Stimulated activated CD8-positive, alpha-beta memory T cell treated with anti-CD3 and anti-CD28 coated beads, Interleukin-12 subunit alpha, Interleukin-12 subunit beta, amount 100 ng/mL, for 1 hour (primary cell): ENCODE results near the gene LRMDA.

ENCODE experiments used
- DNase-seq: peaks from one replicate; pipeline ENCODE4 v3.0.0-alpha.2; 2020; ENCODE audit warnings: low read depth

The LRMDA gene

GRCh38 chr10:76086761-76087639, 655.6 kb downstream of the LRMDA start:
- DNase-seq = no peak

GRCh38 chr10:76088008-76088407, 656.6 kb downstream of the LRMDA start:
- DNase-seq = no peak

- DNase-seq = no peak
Observed at GRCh38 chr10:76088980-76089379, 657.6 kb downstream of the LRMDA start.

GRCh38 chr10:76089556-76090180, 658.2 kb downstream of the LRMDA start:
- DNase-seq = no peak

- DNase-seq = no peak
Observed at GRCh38 chr10:76091926-76092325, 660.5 kb downstream of the LRMDA start.

- no peak for DNase-seq
Observed at GRCh38 chr10:76106611-76107010, 675.2 kb downstream of the LRMDA start.

GRCh38 chr10:76108563-76109359, 677.3 kb downstream of the LRMDA start:
- no peak for DNase-seq

GRCh38 chr10:76111404-76111803, 680.0 kb downstream of the LRMDA start:
- DNase-seq = no peak

- DNase-seq = no peak
Observed at GRCh38 chr10:76111986-76112825, 680.8 kb downstream of the LRMDA start.

- DNase-seq = no peak
Observed at GRCh38 chr10:76112826-76113150, 681.4 kb downstream of the LRMDA start.

- DNase-seq = no peak
Observed at GRCh38 chr10:76113952-76114351, 682.5 kb downstream of the LRMDA start.

- no peak for DNase-seq
Observed at GRCh38 chr10:76114581-76115001, 683.2 kb downstream of the LRMDA start.

- no peak for DNase-seq
Observed at GRCh38 chr10:76115131-76115470, 683.7 kb downstream of the LRMDA start.

- no peak for DNase-seq
Observed at GRCh38 chr10:76115471-76116155, 684.2 kb downstream of the LRMDA start.

- no peak for DNase-seq
Observed at GRCh38 chr10:76116523-76116922, 685.1 kb downstream of the LRMDA start.

- DNase-seq = no peak
Observed at GRCh38 chr10:76117949-76118348, 686.5 kb downstream of the LRMDA start.

GRCh38 chr10:76119036-76119435, 687.6 kb downstream of the LRMDA start:
- no peak for DNase-seq

GRCh38 chr10:76119515-76119914, 688.1 kb downstream of the LRMDA start:
- no peak for DNase-seq

- DNase-seq = no peak
Observed at GRCh38 chr10:76122056-76122455, 690.6 kb downstream of the LRMDA start.

GRCh38 chr10:76124280-76124679, 692.9 kb downstream of the LRMDA start:
- DNase-seq = no peak

- DNase-seq = no peak
Observed at GRCh38 chr10:76125900-76126299, 694.5 kb downstream of the LRMDA start.
